SH-SY5Y (cell line): ENCODE measurements around the gene FLNB.

ENCODE experiments used
- GATA2 ChIP-seq: IDR thresholded peaks from 2 replicates; pipeline ENCODE4 v1.6.1; 2011; ENCODE audit warnings: mild to moderate bottlenecking, low read depth, low read length
- GATA3 ChIP-seq: IDR thresholded peaks from 2 replicates; pipeline ENCODE4 v1.6.1; 2011; ENCODE audit warnings: low read depth, mild to moderate bottlenecking, low read length, moderate library complexity

DNA sequence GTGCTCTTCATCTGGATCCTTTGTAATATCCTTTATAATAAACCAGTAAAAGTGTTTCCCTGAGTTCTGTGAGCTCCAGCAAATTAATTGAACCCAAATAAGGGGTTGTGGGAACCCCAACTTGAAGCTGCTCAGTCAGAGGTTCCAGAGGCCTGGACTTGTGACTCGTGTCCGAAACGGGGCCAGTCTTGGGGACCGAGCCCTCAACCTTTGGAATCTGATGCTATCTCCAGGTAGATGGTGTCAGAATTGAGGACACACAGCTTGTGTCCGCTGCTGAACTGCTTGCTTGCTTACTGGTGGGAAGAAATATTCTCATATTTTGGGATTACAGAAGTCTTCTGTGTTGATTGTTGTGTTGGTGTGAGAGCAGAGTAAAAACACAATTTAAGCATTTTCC, 39.7 kb upstream of the FLNB start:
- TF ChIP-seq GATA2 (no peak), GATA3 (no peak)
